AG08395 (cell line): Measurements from ENCODE around the gene SCMH1.

Experiments
- DNase-seq: peaks from one replicate; pipeline ENCODE4 v3.0.0; 2012; ENCODE audit warnings: mixed read lengths, low spot score

The SCMH1 gene

GRCh38 chr1:41024953-41025352, 217.2 kb downstream of the SCMH1 start:
- no peak for DNase-seq

- peak; percentile 42 for DNase-seq
Observed at GRCh38 chr1:41023279-41023990, 218.7 kb downstream of the SCMH1 start.

- no peak for DNase-seq
Observed at GRCh38 chr1:41022424-41022823, 219.7 kb downstream of the SCMH1 start.

- DNase-seq: no peak
Observed at GRCh38 chr1:41021526-41022308, 220.4 kb downstream of the SCMH1 start, which contains the start of gene SLFNL1. TSS of gene SLFNL1 (minus strand) at chr1:41021725. CDS start at chr1:41020660, 1,065 bp downstream.

DNA sequence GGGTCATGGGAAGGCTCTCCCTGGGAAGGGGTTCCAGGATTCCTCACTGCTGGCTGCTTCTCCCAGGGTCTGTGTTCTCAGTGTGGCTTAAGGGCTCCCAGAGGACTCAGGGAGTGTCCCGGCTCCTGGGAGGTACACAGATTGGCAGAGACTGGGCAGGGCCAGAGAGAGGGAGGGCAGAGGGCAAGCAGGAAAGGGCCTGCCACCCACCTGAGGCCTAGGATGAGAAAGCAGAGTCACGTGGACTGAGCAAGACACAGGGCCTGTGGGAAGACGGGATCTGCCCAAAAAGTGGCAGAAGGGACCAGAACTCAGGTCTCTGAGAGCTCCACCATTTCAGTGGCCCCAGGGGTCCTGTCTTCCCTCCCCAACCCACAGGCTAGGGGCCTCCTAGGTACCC, 221.5 kb downstream of the SCMH1 start:
- DNase-seq: no peak

GRCh38 chr1:41020109-41020576, 222.0 kb downstream of the SCMH1 start:
- no peak for DNase-seq

DNA sequence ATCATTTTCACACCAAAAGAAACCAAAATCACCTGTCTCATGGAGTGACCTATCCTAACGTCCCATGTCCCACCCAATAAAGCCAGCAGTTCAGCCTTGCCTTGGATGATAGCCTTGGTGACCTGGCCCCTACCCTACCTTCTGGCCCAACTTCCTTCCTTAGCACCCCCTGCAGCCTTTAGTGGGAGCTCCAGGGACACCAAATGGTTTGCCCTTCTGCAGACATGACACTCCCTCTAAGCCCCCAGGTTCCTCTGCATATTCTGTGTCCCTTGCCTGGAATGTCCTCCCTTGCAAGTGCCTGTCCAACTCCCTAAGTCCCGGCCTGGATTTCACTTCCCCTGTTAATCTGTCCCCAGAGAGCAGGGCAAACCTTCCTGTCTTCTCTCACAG, 222.8 kb downstream of the SCMH1 start:
- no peak for DNase-seq

DNA sequence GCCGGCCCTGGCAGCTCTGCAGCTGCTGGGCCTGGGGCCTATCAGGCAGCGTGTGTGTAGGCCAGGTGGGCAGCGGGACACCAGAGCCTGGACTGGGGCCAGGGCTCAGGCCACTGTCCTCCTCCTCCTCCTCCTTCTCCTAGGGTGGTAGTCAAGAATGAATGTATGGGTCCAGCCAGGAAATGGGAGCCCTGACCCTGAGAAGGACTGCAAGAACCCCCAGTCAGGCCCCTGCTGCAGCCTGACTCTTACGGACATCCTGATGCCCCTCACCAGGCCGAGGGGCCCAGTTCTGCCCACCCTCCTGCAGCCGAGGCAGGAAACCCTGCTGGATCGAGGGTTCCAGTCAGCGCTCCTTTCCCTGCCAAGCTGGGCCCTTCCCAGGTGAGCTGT, 224.1 kb downstream of the SCMH1 start:
- no peak for DNase-seq

- no peak for DNase-seq
Observed at GRCh38 chr1:41017141-41018017, 224.7 kb downstream of the SCMH1 start.

DNA sequence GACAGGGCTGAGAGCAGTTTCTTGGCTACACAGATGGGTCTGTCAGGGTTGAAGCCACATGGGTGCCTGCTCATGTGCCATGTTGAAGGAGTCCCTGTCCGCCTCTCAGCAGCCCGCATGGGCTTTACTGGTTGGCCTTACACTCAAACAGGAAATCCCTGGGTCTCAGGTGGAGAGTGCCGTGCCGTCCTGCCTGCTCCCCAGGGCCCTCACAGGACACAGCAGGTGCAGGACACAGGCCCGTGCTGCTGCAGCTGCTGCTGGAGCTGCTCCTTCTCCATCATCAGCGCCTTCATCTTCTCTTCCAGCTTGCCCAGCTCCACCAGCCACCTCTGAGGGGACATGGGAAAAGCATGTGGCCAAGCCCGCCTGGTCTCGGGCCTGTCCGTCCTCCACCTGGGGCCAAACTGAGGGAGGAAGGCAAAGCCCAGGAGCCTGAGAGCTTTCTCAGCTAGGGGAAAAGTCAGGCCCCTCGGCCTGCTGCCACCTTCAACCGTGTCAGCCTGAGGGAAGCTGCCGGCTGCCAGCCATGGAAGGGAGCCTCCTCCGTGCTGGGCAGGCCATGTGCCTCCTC, 226.1 kb downstream of the SCMH1 start:
- DNase-seq: no peak

DNA sequence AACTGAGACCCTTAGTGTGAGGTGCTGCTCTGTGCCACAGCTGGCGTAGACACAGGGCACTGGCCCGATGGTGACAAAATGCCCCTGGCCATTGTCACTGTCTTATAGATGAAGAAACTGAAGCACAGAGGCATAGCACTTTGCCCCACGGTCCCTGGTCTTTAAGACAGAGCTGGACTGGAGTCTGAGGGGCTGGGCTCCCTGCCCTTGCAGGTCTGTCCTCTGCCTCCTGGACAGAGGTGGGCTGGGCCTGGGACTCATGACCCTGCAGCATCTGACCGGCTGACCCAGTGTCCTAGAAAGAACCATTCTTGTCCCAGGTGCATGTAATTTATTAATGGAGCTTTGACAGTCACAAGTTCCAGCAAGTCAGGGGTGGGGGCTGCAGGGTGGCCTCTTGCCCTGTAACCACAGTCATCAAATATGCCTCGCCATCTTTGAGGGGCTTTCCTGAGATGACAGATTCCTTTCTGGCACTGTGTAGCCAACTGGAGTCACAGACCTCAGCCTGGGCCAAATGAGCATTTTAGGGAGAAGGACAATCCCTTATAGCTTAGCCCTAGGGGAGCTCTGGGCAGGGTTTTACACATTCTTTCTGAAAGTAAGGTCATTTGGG, 226.7 kb downstream of the SCMH1 start:
- DNase-seq: no peak

DNA sequence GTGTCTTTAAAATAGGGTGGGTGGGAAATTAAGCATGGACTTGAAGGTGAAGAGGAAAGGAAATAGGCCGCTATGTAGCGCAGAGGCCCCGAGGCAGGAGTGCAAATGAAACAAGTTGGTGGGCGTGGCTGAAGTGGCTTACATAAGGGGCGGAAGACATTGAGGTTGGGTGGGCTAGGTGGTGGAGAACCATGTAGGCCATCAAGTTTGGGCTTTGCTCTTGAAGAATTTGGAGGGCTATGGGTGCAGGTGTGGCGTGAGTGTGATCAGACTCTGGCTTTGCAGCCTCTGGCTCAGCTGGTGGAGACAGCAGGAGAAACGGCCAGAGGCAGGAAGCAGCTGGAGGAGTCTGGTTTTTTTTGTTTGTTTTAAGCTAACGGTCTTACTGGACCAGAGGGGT, 227.2 kb downstream of the SCMH1 start:
- no peak for DNase-seq

- DNase-seq: no peak
Observed at GRCh38 chr1:41013796-41014195, 228.3 kb downstream of the SCMH1 start.

GRCh38 chr1:41013024-41013423, 229.1 kb downstream of the SCMH1 start:
- no peak for DNase-seq

- no peak for DNase-seq
Observed at GRCh38 chr1:41010345-41010744, 231.8 kb downstream of the SCMH1 start.

DNA sequence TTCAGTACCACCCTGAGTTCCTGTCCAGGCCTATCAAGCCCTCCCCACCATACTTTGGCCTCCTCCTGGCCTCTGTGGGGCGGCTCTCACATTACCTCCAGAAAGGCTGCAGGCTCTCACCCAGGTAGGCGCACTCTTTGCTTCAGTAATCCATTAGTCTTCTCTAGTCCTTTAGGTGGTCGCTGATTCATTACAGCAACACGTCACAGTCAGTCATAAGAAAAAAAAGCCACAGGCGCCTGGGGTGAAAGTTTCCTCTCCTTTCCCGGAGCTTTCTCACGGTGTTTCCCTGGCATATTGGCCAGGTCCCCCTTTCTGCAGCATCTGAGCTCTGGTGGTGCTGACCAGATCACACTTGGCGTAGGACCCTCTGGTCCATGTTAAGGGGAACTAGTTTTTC, 232.6 kb downstream of the SCMH1 start:
- no peak for DNase-seq

GRCh38 chr1:41006942-41007865, 234.9 kb downstream of the SCMH1 start:
- peak; percentile 26 for DNase-seq

- DNase-seq: no peak
Observed at GRCh38 chr1:41005876-41006275, 236.2 kb downstream of the SCMH1 start.

DNA sequence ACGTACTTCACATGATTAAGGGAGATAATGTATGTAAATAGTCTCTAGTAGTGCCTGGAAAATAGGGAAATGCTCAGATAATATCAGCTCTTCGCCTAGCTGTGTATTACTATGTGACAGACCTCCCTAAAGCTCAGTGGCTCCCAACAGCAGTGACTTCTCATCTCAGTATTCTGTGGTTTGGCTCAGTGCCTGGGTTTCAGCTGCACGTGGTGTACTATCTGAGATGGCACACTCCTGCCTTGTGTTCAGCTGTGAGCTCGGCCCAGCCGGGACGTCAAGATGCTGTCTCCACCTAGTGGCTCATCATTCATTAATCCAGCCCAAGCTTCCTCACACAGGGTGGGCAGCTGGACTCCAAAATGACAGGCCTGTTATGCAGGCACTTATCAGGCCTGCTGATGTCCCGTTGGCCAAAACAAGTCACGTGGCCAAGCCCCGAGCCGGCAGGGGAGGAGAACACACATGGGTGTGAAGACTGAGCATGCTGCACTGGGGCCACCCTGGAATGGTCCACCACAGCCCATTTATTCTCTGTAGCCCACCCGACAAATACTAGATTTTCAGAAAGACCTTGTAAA, 238.4 kb downstream of the SCMH1 start:
- DNase-seq: peak; percentile 99

GRCh38 chr1:41003127-41003639, 238.9 kb downstream of the SCMH1 start:
- DNase-seq: no peak
